OCI-LY3 (cell line): Measurements from ENCODE around the gene ST7.

ENCODE experiments used
- EZH2phosphoT487 ChIP-seq: fragments of 200-600 bp; shearing (Covaris generic); IDR thresholded peaks from 2 replicates; pipeline ENCODE4 v1.6.1; 2018; ENCODE audit warnings: antibody characterized with exemption, mixed run types, low read depth
- TF ChIP-seq, protein P1 (sequence below): fragments of 200-600, 300-600 bp; sonication (generic); IDR thresholded peaks from 2 replicates; pipeline ENCODE4 v1.5.1; 2014; ENCODE audit warnings: antibody characterized with exemption, low read length, low read depth

DNA sequence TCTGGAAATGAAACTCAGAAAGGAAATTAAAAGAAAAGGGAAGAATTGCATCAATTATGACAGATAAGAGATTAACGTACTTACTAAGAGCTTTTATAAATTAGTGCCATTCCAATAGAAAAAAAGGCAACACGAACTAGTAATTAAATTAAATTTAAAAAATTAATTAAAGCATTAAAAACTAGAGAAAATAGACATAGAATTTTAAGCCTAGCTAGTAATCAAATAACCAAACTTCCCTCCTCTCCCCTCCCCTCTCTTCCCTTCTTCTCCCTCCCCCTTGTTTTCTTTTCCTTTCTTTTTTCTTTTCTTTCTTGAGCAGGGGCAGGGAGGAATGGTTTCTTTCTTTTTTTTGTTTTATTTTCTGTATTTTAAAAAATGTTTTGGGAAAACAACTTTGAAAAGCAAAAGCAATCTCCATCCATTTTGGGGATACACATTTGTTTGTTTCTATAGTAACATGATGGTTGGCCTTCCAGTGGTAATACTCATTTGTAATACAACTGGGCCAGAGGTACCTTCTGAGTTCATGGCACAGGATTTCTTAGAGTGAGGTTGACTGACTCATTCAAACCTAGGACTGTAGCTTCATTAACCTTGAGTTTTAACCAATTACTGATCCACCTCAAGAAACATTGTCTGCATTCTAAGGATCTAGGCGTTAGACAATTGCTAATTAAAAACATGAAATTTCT lies 132.6 kb downstream of the ST7 start:
- TF ChIP-seq, protein P1, sequence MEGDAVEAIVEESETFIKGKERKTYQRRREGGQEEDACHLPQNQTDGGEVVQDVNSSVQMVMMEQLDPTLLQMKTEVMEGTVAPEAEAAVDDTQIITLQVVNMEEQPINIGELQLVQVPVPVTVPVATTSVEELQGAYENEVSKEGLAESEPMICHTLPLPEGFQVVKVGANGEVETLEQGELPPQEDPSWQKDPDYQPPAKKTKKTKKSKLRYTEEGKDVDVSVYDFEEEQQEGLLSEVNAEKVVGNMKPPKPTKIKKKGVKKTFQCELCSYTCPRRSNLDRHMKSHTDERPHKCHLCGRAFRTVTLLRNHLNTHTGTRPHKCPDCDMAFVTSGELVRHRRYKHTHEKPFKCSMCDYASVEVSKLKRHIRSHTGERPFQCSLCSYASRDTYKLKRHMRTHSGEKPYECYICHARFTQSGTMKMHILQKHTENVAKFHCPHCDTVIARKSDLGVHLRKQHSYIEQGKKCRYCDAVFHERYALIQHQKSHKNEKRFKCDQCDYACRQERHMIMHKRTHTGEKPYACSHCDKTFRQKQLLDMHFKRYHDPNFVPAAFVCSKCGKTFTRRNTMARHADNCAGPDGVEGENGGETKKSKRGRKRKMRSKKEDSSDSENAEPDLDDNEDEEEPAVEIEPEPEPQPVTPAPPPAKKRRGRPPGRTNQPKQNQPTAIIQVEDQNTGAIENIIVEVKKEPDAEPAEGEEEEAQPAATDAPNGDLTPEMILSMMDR, result no peak
- TF ChIP-seq EZH2phosphoT487, result no peak
